Neutrophil (primary cell): Measurements from ENCODE around the gene TIAM1.

Experiments used
- H3K27ac ChIP-seq: fragments of 200-600 bp; sonication (generic); 2 replicates; pipeline ENCODE4 v1.5.1; 2016; ENCODE audit warnings: mild to moderate bottlenecking, moderate library complexity
- H3K27me3 ChIP-seq: fragments of 200-600 bp; sonication (generic); 2 replicates; pipeline ENCODE4 v1.6.0; 2016; ENCODE audit warnings: mild to moderate bottlenecking
- H3K36me3 ChIP-seq: fragments of 200-600 bp; sonication (generic); 2 replicates; pipeline ENCODE4 v1.5.1; 2017
- H3K4me1 ChIP-seq, 2 experiments: fragments of 200-600 bp in 1 of 2; sonication (generic) in 1 of 2; 1 replicate in 1 of 2; 2 replicates in 1 of 2; pipeline versions ENCODE4 v1.5.1 to v1.6.1; 2013 to 2016; ENCODE audit warnings: low read depth in 1 of 2, low read length in 1 of 2, mild to moderate bottlenecking in 1 of 2, moderate library complexity in 1 of 2; ENCODE audit not compliant: control insufficient read depth in 1 of 2, insufficient read depth in 1 of 2
- H3K4me3 ChIP-seq, 2 experiments: fragments of 200-600 bp in 1 of 2; sonication (generic) in 1 of 2; 1 replicate in 1 of 2; 2 replicates in 1 of 2; pipeline ENCODE4 v1.5.1; 2013 to 2016; ENCODE audit warnings: low read depth in 1 of 2, low read length in 1 of 2, mild to moderate bottlenecking in 1 of 2, moderate library complexity in 1 of 2
- H3K9me3 ChIP-seq: fragments of 200-600 bp; sonication (generic); 2 replicates; pipeline ENCODE4 v1.5.1; 2016
- CTCF ChIP-seq: fragments of 200-600 bp; sonication (generic); IDR thresholded peaks from 2 replicates; pipeline ENCODE4 v1.5.1; 2016; ENCODE audit warnings: antibody characterized with exemption

The TIAM1 gene

GRCh38 chr21:31265366-31266013 lies 78.6 kb downstream of the TIAM1 start:
- no peaks in the 10 kb centered on the region for H3K36me3 ChIP-seq
- H3K4me3 ChIP-seq, result no peak overlapping the region
- no peak for TF ChIP-seq CTCF

GRCh38 chr21:31264574-31264973 lies 79.5 kb downstream of the TIAM1 start:
- peaks cover 11% of the 10 kb centered on the region for H3K27me3 ChIP-seq
- H3K36me3 ChIP-seq, result no peaks in the 10 kb centered on the region
- no peaks in the 10 kb centered on the region for H3K4me1 ChIP-seq
- H3K27ac ChIP-seq, result no peak overlapping the region
- no peak for TF ChIP-seq CTCF
- no peaks in the 10 kb centered on the region for H3K9me3 ChIP-seq
- H3K4me3 ChIP-seq, result no peak overlapping the region

More at GRCh38 chr21:31265366-31266013, 78.6 kb downstream of the TIAM1 start:
- Histone ChIP-seq H3K27me3 (peaks cover 11% of the 10 kb centered on the region), H3K9me3 (no peaks in the 10 kb centered on the region), H3K4me1 (no peaks in the 10 kb centered on the region), H3K27ac (no peak overlapping the region)

- H3K36me3 ChIP-seq, result no peaks in the 10 kb centered on the region
- H3K9me3 ChIP-seq, result no peaks in the 10 kb centered on the region
- peaks cover 11% of the 10 kb centered on the region for H3K27me3 ChIP-seq
- H3K27ac ChIP-seq, result no peak overlapping the region
- no peaks in the 10 kb centered on the region for H3K4me1 ChIP-seq
- no peak for TF ChIP-seq CTCF
- H3K4me3 ChIP-seq, result no peak overlapping the region
These were observed 81.3 kb downstream of the TIAM1 start for GRCh38 chr21:31262728-31263127.

- peaks cover 11% of the 10 kb centered on the region for H3K27me3 ChIP-seq
- no peak for TF ChIP-seq CTCF
- H3K4me1 ChIP-seq, result no peaks in the 10 kb centered on the region
- no peaks in the 10 kb centered on the region for H3K36me3 ChIP-seq
- no peaks in the 10 kb centered on the region for H3K9me3 ChIP-seq
- H3K4me3 ChIP-seq, result no peak overlapping the region
- no peak overlapping the region for H3K27ac ChIP-seq
These were observed 82.3 kb downstream of the TIAM1 start for GRCh38 chr21:31261759-31262158.

- TF ChIP-seq CTCF, result no peak
- Histone ChIP-seq H3K36me3 (no peaks in the 10 kb centered on the region), H3K9me3 (no peaks in the 10 kb centered on the region), H3K27me3 (peaks cover 7% of the 10 kb centered on the region), H3K27ac (no peak overlapping the region), H3K4me3 (no peak overlapping the region), H3K4me1 (no peaks in the 10 kb centered on the region)
These were observed 83.3 kb downstream of the TIAM1 start for GRCh38 chr21:31260790-31261189.
